ENCODE data around the gene RMI2. TPM values are rescaled to one million over a fixed set of nuclear protein-coding genes. Genes with fewer than 3 reads are reported as not detected.
"Not testable (repeated sequence)": the region's sequence is repeated elsewhere in the genome, so short reads cannot be mapped to it uniquely, and the experiment has no call there.

Gene RMI2
- total and polyA plus RNA-seq, 9 of the 15 experiments (the other 6 are each of a cell fraction or from before 2014, with no cell fraction given), result 8.0 to 43.4 (median 32.5) TPM

DNA sequence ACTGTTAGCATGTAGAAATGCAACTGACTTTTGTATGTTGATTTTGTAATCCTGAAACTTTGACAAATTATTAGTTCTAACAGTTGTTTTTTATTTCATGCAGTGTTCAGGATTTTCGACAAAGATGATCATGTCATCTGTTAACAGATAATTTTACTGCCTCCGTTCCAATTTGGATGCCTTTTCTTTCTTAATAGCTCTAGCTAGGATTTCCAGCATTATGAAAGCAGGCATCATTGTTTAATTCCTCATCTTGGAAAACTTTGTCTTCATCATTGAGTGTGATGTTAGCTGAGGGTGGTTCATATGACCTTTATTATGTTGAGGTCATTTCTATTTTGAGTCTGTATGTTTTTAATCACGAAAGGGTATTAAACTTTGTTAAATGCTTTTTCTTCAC lies 31.9 kb downstream of the RMI2 start (continued):
- TF ChIP-seq ZNF551 (CRISPR knock-in tag; IDR thresholded peaks at IDR 0.05), result no peak

DNA sequence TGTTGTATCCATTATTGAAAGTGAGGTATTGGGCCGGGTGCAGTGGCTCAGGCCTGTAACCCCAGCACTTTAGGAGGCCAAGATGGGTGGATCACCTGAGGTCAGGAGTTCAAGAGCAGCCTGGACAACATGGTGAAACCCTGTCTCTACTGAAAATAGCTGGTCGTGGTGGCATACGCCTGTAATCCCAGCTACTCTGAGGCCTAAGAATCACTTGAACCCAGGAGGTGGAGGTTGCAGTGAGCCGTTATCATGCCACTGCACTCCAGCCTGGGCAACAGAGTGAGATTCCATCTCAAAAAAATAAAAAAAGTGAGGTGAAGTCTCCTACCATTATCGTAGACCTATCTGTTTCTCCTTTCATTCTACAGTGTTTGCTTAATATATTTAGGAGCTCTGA lies 33.7 kb downstream of the RMI2 start:
- H3K4me3 ChIP-seq; DNase-seq (ENCODE audit: extremely low read depth in 1 of 4, low spot score in 3 of 4); CTCF ChIA-PET (ENCODE audit: low intra/inter-chr PET ratio); BruUV-seq (replicated peaks); intact Hi-C loops (cut with micrococcal nuclease); H3K4me1 ChIP-seq (replicated peaks in 1 of 2; ENCODE audit: control insufficient read depth in 2 of 2, insufficient read depth in 2 of 2, low read length in 2 of 2); H3K27ac ChIP-seq (ENCODE audit: extremely low read depth, low read depth, low read length); ATAC-seq; FAIRE-seq; H3K36me3 ChIP-seq (ENCODE audit: control insufficient read depth, insufficient read depth, low read length); H4K20me1 ChIP-seq (replicated peaks; ENCODE audit: control insufficient read depth, insufficient read depth, low read length); in situ Hi-C loops (cut with MboI); H3K4me2 ChIP-seq (ENCODE audit: insufficient read depth, low read length); H3K9me1 ChIP-seq (ENCODE audit: control insufficient read depth, insufficient read depth, low read length); H3K9ac ChIP-seq (ENCODE audit: insufficient read depth in 1 of 2, low read depth in 2 of 2, low read length in 2 of 2); H3K9me3 ChIP-seq (replicated peaks; ENCODE audit: control insufficient read depth, insufficient read depth, low read depth, low read length); H3K79me2 ChIP-seq (ENCODE audit: control insufficient read depth, insufficient read depth, low read length): not testable (repeated sequence)
- H3K27me3 ChIP-seq (ENCODE audit: control insufficient read depth in 2 of 2, insufficient read depth in 2 of 2, low read length in 2 of 2), result peaks cover 2 to 16% of the 10 kb centered on the region in 2 experiments; a peak in 3 of 5 replicates
- TF ChIP-seq FOSL1 (tag; conservative IDR thresholded peaks at IDR 0.05), result peak; percentile 34; the same call in 1 of the 2 replicates
- POLR2A ChIA-PET, result interaction anchor here (0.8 kb wide), 1 partner anchor 17 kb away, joined by 3 read pairs; no protein-coding TSS in a partner anchor
- WGBS (ENCODE audit: insufficient coverage, low coverage, missing lambda C conversion rate), result 17% methylated on average over 5 of the region's 5 CpGs
- peak overlapping the region; percentile 10; the same call in 1 of the 2 replicates for H2AFZ ChIP-seq (ENCODE audit: low read depth, low read length)

DNA sequence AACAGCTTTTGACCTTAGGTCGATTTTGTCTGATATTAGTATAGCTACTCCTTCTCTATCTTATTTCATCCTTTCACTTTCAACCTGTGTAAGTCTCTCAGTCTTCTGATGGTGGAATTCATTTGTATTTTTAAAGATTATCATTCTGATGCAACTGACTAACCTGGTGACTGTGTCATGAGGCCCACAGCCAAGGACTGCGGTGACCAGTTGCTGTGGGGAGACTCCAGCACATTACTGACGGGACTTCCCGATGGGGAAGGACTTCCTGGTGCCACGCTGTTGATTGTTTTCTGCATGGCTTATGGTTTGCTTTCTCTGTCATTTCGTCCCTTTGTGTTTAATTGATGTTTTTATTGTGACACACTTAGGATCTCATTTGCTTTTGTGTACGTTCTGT lies 34.2 kb downstream of the RMI2 start:
- Histone ChIP-seq H3K27ac (ENCODE audit: extremely low read depth, low read depth, low read length) (no peak overlapping the region), H3K9me3 (replicated peaks; ENCODE audit: control insufficient read depth, insufficient read depth, low read depth, low read length) (no peaks in the 10 kb centered on the region), H3K4me2 (ENCODE audit: insufficient read depth, low read length) (0 out of 2 replicates have a peak overlapping the region, but pooled peaks have one; percentile 20), H3K9me1 (ENCODE audit: control insufficient read depth, insufficient read depth, low read length) (no peaks in the 10 kb centered on the region), H4K20me1 (replicated peaks; ENCODE audit: control insufficient read depth, insufficient read depth, low read length) (no peaks in the 10 kb centered on the region), H3K79me2 (ENCODE audit: control insufficient read depth, insufficient read depth, low read length) (no peaks in the 10 kb centered on the region), H3K27me3 (ENCODE audit: control insufficient read depth in 2 of 2, insufficient read depth in 2 of 2, low read length in 2 of 2) (peaks cover 2 to 20% of the 10 kb centered on the region in 2 experiments; a peak in 3 of 5 replicates), H3K4me1 (replicated peaks in 1 of 2; ENCODE audit: control insufficient read depth in 2 of 2, insufficient read depth in 2 of 2, low read length in 2 of 2) (peaks cover 5 to 11% of the 10 kb centered on the region in 2 experiments; a peak in 4 of 5 replicates), H3K36me3 (ENCODE audit: control insufficient read depth, insufficient read depth, low read length) (no peaks in the 10 kb centered on the region), H2AFZ (ENCODE audit: low read depth, low read length) (peak overlapping the region; percentile 10; the same call in 1 of the 2 replicates), H3K4me3 (no peak overlapping the region), H3K9ac (ENCODE audit: insufficient read depth in 1 of 2, low read depth in 2 of 2, low read length in 2 of 2) (no peak overlapping the region)
- POLR2A ChIA-PET, result no interaction called here
- FAIRE-seq (peak; percentile 6), DNase-seq (ENCODE audit: extremely low read depth in 1 of 4, low spot score in 3 of 4) (no peak), ATAC-seq (peak; percentile 51; the same call in 2 of the 3 replicates)
- in situ Hi-C loops (cut with MboI), result no loop called here
- intact Hi-C loops (cut with micrococcal nuclease), result no loop called here
- BruUV-seq (replicated peaks), result no TSS peak
- CTCF ChIA-PET (ENCODE audit: low intra/inter-chr PET ratio), result no interaction called here
- WGBS (ENCODE audit: insufficient coverage, low coverage, missing lambda C conversion rate), result 25% methylated on average over 7 of the region's 7 CpGs
- TF ChIP-seq CBFA2T3 (IDR thresholded peaks at IDR 0.05) (0 out of 2 replicates have a peak, but pooled peaks have one; percentile 12), L3MBTL2 (IDR thresholded peaks at IDR 0.05) (0 out of 2 replicates have a peak, but pooled peaks have one; percentile 25), CEBPG (CRISPR knock-in tag; IDR thresholded peaks at IDR 0.05) (peak; percentile 44; the same call in 1 of the 2 replicates), CEBPG (tag; conservative IDR thresholded peaks at IDR 0.05 in 1 of 2, IDR thresholded peaks at IDR 0.05 in 1 of 2) (peak in 1 of 2 experiments; percentile 62; a peak in 2 of 4 replicates), ZBTB17 (CRISPR knock-in tag; IDR thresholded peaks at IDR 0.05) (no peak), CBX5 (IDR thresholded peaks at IDR 0.05; ENCODE audit: borderline replicate concordance, low read depth) (no peak)
- TF ChIP-seq, protein P1, sequence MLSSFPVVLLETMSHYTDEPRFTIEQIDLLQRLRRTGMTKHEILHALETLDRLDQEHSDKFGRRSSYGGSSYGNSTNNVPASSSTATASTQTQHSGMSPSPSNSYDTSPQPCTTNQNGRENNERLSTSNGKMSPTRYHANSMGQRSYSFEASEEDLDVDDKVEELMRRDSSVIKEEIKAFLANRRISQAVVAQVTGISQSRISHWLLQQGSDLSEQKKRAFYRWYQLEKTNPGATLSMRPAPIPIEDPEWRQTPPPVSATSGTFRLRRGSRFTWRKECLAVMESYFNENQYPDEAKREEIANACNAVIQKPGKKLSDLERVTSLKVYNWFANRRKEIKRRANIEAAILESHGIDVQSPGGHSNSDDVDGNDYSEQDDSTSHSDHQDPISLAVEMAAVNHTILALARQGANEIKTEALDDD (IDR thresholded peaks at IDR 0.05), result peak; percentile 82
- TF ChIP-seq, protein P2, sequence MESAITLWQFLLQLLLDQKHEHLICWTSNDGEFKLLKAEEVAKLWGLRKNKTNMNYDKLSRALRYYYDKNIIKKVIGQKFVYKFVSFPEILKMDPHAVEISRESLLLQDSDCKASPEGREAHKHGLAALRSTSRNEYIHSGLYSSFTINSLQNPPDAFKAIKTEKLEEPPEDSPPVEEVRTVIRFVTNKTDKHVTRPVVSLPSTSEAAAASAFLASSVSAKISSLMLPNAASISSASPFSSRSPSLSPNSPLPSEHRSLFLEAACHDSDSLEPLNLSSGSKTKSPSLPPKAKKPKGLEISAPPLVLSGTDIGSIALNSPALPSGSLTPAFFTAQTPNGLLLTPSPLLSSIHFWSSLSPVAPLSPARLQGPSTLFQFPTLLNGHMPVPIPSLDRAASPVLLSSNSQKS (CRISPR knock-in tag; IDR thresholded peaks at IDR 0.05), result no peak
- TF ChIP-seq, protein P3, sequence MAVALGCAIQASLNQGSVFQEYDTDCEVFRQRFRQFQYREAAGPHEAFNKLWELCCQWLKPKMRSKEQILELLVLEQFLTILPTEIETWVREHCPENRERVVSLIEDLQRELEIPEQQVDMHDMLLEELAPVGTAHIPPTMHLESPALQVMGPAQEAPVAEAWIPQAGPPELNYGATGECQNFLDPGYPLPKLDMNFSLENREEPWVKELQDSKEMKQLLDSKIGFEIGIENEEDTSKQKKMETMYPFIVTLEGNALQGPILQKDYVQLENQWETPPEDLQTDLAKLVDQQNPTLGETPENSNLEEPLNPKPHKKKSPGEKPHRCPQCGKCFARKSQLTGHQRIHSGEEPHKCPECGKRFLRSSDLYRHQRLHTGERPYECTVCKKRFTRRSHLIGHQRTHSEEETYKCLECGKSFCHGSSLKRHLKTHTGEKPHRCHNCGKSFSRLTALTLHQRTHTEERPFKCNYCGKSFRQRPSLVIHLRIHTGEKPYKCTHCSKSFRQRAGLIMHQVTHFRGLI (CRISPR knock-in tag; IDR thresholded peaks at IDR 0.05), result no peak
